Activated B cell treated with CpG ODN at 0.5 μM for 24 hours (primary cell): ENCODE measurements around the gene IGDCC3. TPM values are rescaled to one million over a fixed set of nuclear protein-coding genes. Genes with fewer than 3 reads are reported as not detected.

ENCODE experiments used
- ATAC-seq: fragments of 200-7000 bp; cut with Tn5 transposase; one replicate; pipeline ENCODE4 v1.10.0; 2021; ENCODE audit warnings: low read depth, mild to moderate bottlenecking, moderate library complexity
- CTCF ChIA-PET: fragments of 350-600 bp; sonication (Branson Sonifier 250); formaldehyde crosslinking; loops from one replicate; lab custom pipeline; 2021; ENCODE audit warnings: antibody characterized with exemption; lab: Charles Lee
- POLR2A ChIA-PET: fragments of 350-600 bp; sonication (Branson Sonifier 250); formaldehyde crosslinking; loops from one replicate; lab custom pipeline; 2021; ENCODE audit warnings: antibody characterized with exemption; lab: Charles Lee
- DNase-seq: peaks from one replicate; pipeline ENCODE4 v3.0.0; 2022
- H3K27ac Mint-ChIP-seq: one replicate; pipeline ENCODE4 v1.8.0; 2020; ENCODE audit warnings: mixed read lengths
- H3K27me3 Mint-ChIP-seq: one replicate; pipeline ENCODE4 v1.8.0; 2021; ENCODE audit warnings: mixed read lengths
- H3K36me3 Mint-ChIP-seq: one replicate; pipeline ENCODE4 v1.8.0; 2021; ENCODE audit warnings: low read depth, mixed read lengths
- H3K4me1 Mint-ChIP-seq: one replicate; pipeline ENCODE4 v1.8.0; 2021; ENCODE audit warnings: mixed read lengths
- H3K4me3 Mint-ChIP-seq: one replicate; pipeline ENCODE4 v1.8.0; 2020; ENCODE audit warnings: mild to moderate bottlenecking, mixed read lengths
- H3K9me3 Mint-ChIP-seq: one replicate; pipeline ENCODE4 v1.8.0; 2020; ENCODE audit warnings: mixed read lengths
- CTCF ChIP-seq: fragments of 200-600 bp; IDR thresholded peaks from one replicate; pipeline ENCODE4 v1.8.0; 2022; ENCODE audit warnings: antibody characterized with exemption, mild to moderate bottlenecking
- intact Hi-C: fragments of 100-400 bp; cut with micrococcal nuclease; formaldehyde crosslinking; loops from one replicate; pipeline ENCODE4 v1.15.1; 2024
- total RNA-seq: library from RNA; stranded (reverse); gene quantifications from 2 replicates; pipeline ENCODE4 v1.2.3, GENCODE V29; 2022

The IGDCC3 gene
- total RNA-seq, 1 donor from 2014 or later, result not detected

- H3K36me3 Mint-ChIP-seq, result no peaks in the 10 kb centered on the region
- DNase-seq (no peak), ATAC-seq (no peak)
- H3K4me1 Mint-ChIP-seq, result peaks cover 5% of the 10 kb centered on the region
- no peak overlapping the region for H3K4me3 Mint-ChIP-seq
- ChIA-PET POLR2A (no interaction called here), CTCF (no interaction called here)
- H3K27me3 Mint-ChIP-seq, result peaks cover 13% of the 10 kb centered on the region
- no peak overlapping the region for H3K27ac Mint-ChIP-seq
- intact Hi-C loops, result no loop called here
- no peaks in the 10 kb centered on the region for H3K9me3 Mint-ChIP-seq
- no peak for TF ChIP-seq CTCF
Measured at GRCh38 chr15:65330934-65331645, 46.7 kb downstream of the IGDCC3 start.

GRCh38 chr15:65329984-65330735 lies 47.6 kb downstream of the IGDCC3 start:
- H3K36me3 Mint-ChIP-seq, result no peaks in the 10 kb centered on the region
- no peak for TF ChIP-seq CTCF
- no peak overlapping the region for H3K4me3 Mint-ChIP-seq
- peaks cover 5% of the 10 kb centered on the region for H3K4me1 Mint-ChIP-seq
- ATAC-seq, result no peak
- ChIA-PET POLR2A (no interaction called here), CTCF (no interaction called here)
- no peak for DNase-seq
- H3K27ac Mint-ChIP-seq, result no peak overlapping the region
- no peaks in the 10 kb centered on the region for H3K9me3 Mint-ChIP-seq
- intact Hi-C loops, result no loop called here
- H3K27me3 Mint-ChIP-seq, result peaks cover 8% of the 10 kb centered on the region

- Mint-ChIP-seq H3K27me3 (peaks cover 8% of the 10 kb centered on the region), H3K36me3 (no peaks in the 10 kb centered on the region), H3K9me3 (no peaks in the 10 kb centered on the region), H3K4me3 (no peak overlapping the region), H3K4me1 (peaks cover 5% of the 10 kb centered on the region), H3K27ac (no peak overlapping the region)
- intact Hi-C loops, result no loop called here
- POLR2A ChIA-PET, result no interaction called here
- CTCF ChIA-PET, result no interaction called here
- no peak for ATAC-seq
- no peak for DNase-seq
- no peak for TF ChIP-seq CTCF
Measured at GRCh38 chr15:65329288-65329983, 48.4 kb downstream of the IGDCC3 start.

- Mint-ChIP-seq H3K36me3 (no peaks in the 10 kb centered on the region), H3K4me3 (no peak overlapping the region), H3K27me3 (peaks cover 5% of the 10 kb centered on the region), H3K27ac (no peak overlapping the region), H3K9me3 (no peaks in the 10 kb centered on the region), H3K4me1 (peaks cover 5% of the 10 kb centered on the region)
- CTCF ChIA-PET, result no interaction called here
- no peak for DNase-seq
- no peak for ATAC-seq
- no peak for TF ChIP-seq CTCF
- POLR2A ChIA-PET, result no interaction called here
- intact Hi-C loops, result no loop called here
Measured at GRCh38 chr15:65328506-65329287, 49.1 kb downstream of the IGDCC3 start.
